HG02885 (cell line): ENCODE data around the gene PGS1.

Experiments used
- ATAC-seq: cut with Tn5 transposase; IDR thresholded peaks from one replicate; pipeline ENCODE4 v1.9.1; 2021; ENCODE audit warnings: mild to moderate bottlenecking; ENCODE audit not compliant: unreplicated experiment, poor library complexity

Gene PGS1

GRCh38 chr17:78401891-78402290 is 23.4 kb downstream of the PGS1 start:
- ATAC-seq: no peak

- no peak for ATAC-seq
Observed at GRCh38 chr17:78403822-78404221, 25.4 kb downstream of the PGS1 start.

GRCh38 chr17:78406396-78406795 is 27.9 kb downstream of the PGS1 start:
- no peak for ATAC-seq

GRCh38 chr17:78406920-78407319 is 28.5 kb downstream of the PGS1 start:
- ATAC-seq: no peak

- no peak for ATAC-seq
Observed at GRCh38 chr17:78407387-78408000, 29.0 kb downstream of the PGS1 start.

- no peak for ATAC-seq
Observed at GRCh38 chr17:78408476-78409050, 30.1 kb downstream of the PGS1 start.

GRCh38 chr17:78409191-78409928 is 30.9 kb downstream of the PGS1 start:
- no peak for ATAC-seq

GRCh38 chr17:78411241-78411857 is 32.9 kb downstream of the PGS1 start:
- no peak for ATAC-seq

- ATAC-seq: no peak
Observed at GRCh38 chr17:78412403-78412802, 34.0 kb downstream of the PGS1 start.

GRCh38 chr17:78414178-78415162 is 36.0 kb downstream of the PGS1 start:
- no peak for ATAC-seq

GRCh38 chr17:78415821-78416711 is 37.6 kb downstream of the PGS1 start:
- no peak for ATAC-seq

GRCh38 chr17:78416791-78417530 is 38.5 kb downstream of the PGS1 start:
- no peak for ATAC-seq

- ATAC-seq: no peak
Observed at GRCh38 chr17:78417531-78417909, 39.1 kb downstream of the PGS1 start.

GRCh38 chr17:78418326-78419026 is 40.0 kb downstream of the PGS1 start:
- no peak for ATAC-seq

GRCh38 chr17:78419970-78420815 is 41.7 kb downstream of the PGS1 start:
- ATAC-seq: no peak

GRCh38 chr17:78421084-78421533 is 42.7 kb downstream of the PGS1 start:
- no peak for ATAC-seq
